T-cell (primary cell): ENCODE data around the gene TPM4. TPM values are rescaled to one million over a fixed set of nuclear protein-coding genes. Genes with fewer than 3 reads are reported as not detected.

Experiments used
- ATAC-seq, 4 experiments: fragments of 200-7000 bp in 3 of 4; fragments of 150-1000 bp in 1 of 4; cut with Tn5 transposase; replicated peaks in 1 of 4; 1 replicate in 3 of 4; 2 replicates in 1 of 4; pipeline ENCODE4 v1.10.0; 2021; ENCODE audit warnings: moderate library complexity in 3 of 4, mild to moderate bottlenecking in 2 of 4, moderate number of reproducible peaks in 1 of 4
- CTCF ChIA-PET, 2 donors: fragments of 300-600 bp; sonication (Branson Sonifier 250); formaldehyde crosslinking; loops; one replicate each; lab custom pipeline; 2022; ENCODE audit warnings: antibody characterized with exemption in 2 of 2; lab: Charles Lee
- POLR2A ChIA-PET, 2 donors: fragments of 300-600 bp; sonication (Branson Sonifier 250); formaldehyde crosslinking; loops; one replicate each; lab custom pipeline; 2022; ENCODE audit warnings: antibody characterized with exemption in 2 of 2; lab: Charles Lee
- DNase-seq, 35 experiments: peaks; one replicate each; pipeline versions ENCODE4 v3.0.0 to v3.0.0-alpha.2; 2013 to 2023
- H3K27ac ChIP-seq: one replicate; pipeline ENCODE4 v1.5.1; 2013; ENCODE audit warnings: low read length
- H3K27me3 ChIP-seq, 2 experiments: replicated peaks in 1 of 2; 1 replicate in 1 of 2; 2 replicates in 1 of 2; pipeline versions ENCODE4 v1.6.1 to v1.7.0; 2013; ENCODE audit warnings: low read length in 1 of 2, mixed read lengths in 1 of 2; ENCODE audit not compliant: control insufficient read depth in 2 of 2, insufficient read depth in 2 of 2; ENCODE audit errors: extremely low read depth in 1 of 2
- H3K36me3 ChIP-seq, 2 donors: 1 replicate in 1 of 2; 2 replicates in 1 of 2; pipeline versions ENCODE4 v1.6.1 to v1.7.0; 2013; ENCODE audit warnings: low read length in 1 of 2; ENCODE audit not compliant: control insufficient read depth in 2 of 2, insufficient read depth in 1 of 2; ENCODE audit errors: extremely low read depth in 1 of 2
- H3K4me1 ChIP-seq, 2 experiments: 1 replicate in 1 of 2; 2 replicates in 1 of 2; pipeline versions ENCODE4 v1.6.1 to v1.7.0; 2013; ENCODE audit warnings: low read length in 2 of 2, mixed read lengths in 1 of 2; ENCODE audit not compliant: insufficient read depth in 2 of 2, control insufficient read depth in 1 of 2; ENCODE audit errors: extremely low read depth in 1 of 2
- H3K4me3 ChIP-seq, 2 donors: 1 replicate in 1 of 2; 2 replicates in 1 of 2; pipeline versions ENCODE4 v1.5.1 to v1.7.0; 2013; ENCODE audit warnings: mild to moderate bottlenecking in 2 of 2, low read length in 1 of 2, moderate library complexity in 1 of 2; ENCODE audit not compliant: control insufficient read depth in 1 of 2; ENCODE audit errors: extremely low read depth in 1 of 2
- H3K9me3 ChIP-seq: 2 replicates; pipeline ENCODE4 v1.7.0; 2013
- H3K27ac Mint-ChIP-seq, 2 donors: one replicate each; pipeline ENCODE4 v1.8.0; 2020 to 2021; ENCODE audit warnings: mild to moderate bottlenecking in 2 of 2, mixed read lengths in 2 of 2
- H3K27me3 Mint-ChIP-seq, 2 donors: one replicate each; pipeline ENCODE4 v1.8.0; 2021 to 2022; ENCODE audit warnings: mixed read lengths in 2 of 2
- H3K36me3 Mint-ChIP-seq: one replicate; pipeline ENCODE4 v1.8.0; 2021; ENCODE audit warnings: mixed read lengths
- H3K4me1 Mint-ChIP-seq, 3 donors: one replicate each; pipeline ENCODE4 v1.8.0; 2020 to 2022; ENCODE audit warnings: mixed read lengths in 3 of 3, mild to moderate bottlenecking in 1 of 3
- H3K4me3 Mint-ChIP-seq, 3 donors: one replicate each; pipeline ENCODE4 v1.8.0; 2020 to 2022; ENCODE audit warnings: mild to moderate bottlenecking in 3 of 3, mixed read lengths in 3 of 3, moderate library complexity in 3 of 3
- H3K9me3 Mint-ChIP-seq, 3 donors: one replicate each; pipeline ENCODE4 v1.8.0; 2020 to 2022; ENCODE audit warnings: mixed read lengths in 3 of 3
- WGBS: methylation state at CpG from one replicate; pipeline ENCODE4 v1.1.5; 2013; ENCODE audit warnings: missing lambda C conversion rate; ENCODE audit not compliant: insufficient coverage; 5-methylcytosine and 5-hydroxymethylcytosine counted together
- total RNA-seq, 35 experiments: library from RNA in 6 of 35; stranded (reverse) in 6 of 35; fragments of 120-200 nt in 1 of 35; gene quantifications; one replicate each; pipeline versions ENCODE4 v1.2.1 to v1.2.4 and lab custom pipeline; 2013 to 2026

Gene TPM4
- total RNA-seq, 5 donors from 2014 or later (not counting 1 experiment from before 2014, with no cell fraction given) = 83.6 to 189 (median 99.5) TPM

DNA sequence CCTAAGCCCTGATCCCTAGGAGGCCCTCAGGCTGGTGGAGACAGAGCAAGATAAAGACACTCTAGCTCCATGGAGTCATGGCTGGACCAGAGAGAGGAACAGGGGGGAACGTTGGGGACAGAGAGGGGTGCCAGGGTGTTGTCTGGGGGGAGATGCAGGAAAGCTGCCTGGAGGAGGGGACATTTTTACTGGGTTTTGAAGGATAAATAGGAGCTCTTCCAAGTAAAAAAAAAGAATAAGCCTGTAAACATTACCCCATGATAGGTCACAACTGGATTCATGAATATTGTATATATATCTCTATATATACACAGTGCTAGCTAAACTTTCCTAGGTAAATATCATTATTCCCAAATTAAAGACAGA is 67.9 kb downstream of the TPM4 start:
- Histone ChIP-seq H3K4me1 (peaks cover 2 to 78% of the 10 kb centered on the region in 2 experiments), H3K27me3 (no peaks in the 10 kb centered on the region), H3K36me3 (peaks cover 0 to 12% of the 10 kb centered on the region in 2 donors), H3K9me3 (no peaks in the 10 kb centered on the region), H3K27ac (peak overlapping the region; percentile 82), H3K4me3 (peak overlapping the region; percentile 66 to 72)
- no peaks in the 10 kb centered on the region for H3K27me3 Mint-ChIP-seq
- peaks cover 33 to 62% (median 41%) of the 10 kb centered on the region in 3 donors for H3K4me1 Mint-ChIP-seq
- ChIA-PET POLR2A (interaction anchor here (0.6 to 0.7 kb wide), 5 partner anchors 41 to 682 kb away, joined by 3 to 6 read pairs (median 4); partner anchors contain the start of gene FAM32A (in 1 of the 2)), CTCF (interaction anchor here in 1 of 2 donors (0.6 to 1.9 kb wide), 6 partner anchors 30 to 242 kb away, joined by 3 to 7 read pairs (median 4); partner anchors contain the start of gene FAM32A)
- H3K4me3 Mint-ChIP-seq = peak overlapping the region; percentile 93 to 99 (median 94)
- peak overlapping the region; percentile 95 to 98 for H3K27ac Mint-ChIP-seq
- peak in 2 of 4 experiments; percentile 6 to 7 for ATAC-seq
- no peaks in the 10 kb centered on the region for H3K9me3 Mint-ChIP-seq
- DNase-seq = no peak
- WGBS = 0% methylated on average over 1 of the region's 1 CpG
- peaks cover 10% of the 10 kb centered on the region for H3K36me3 Mint-ChIP-seq

DNA sequence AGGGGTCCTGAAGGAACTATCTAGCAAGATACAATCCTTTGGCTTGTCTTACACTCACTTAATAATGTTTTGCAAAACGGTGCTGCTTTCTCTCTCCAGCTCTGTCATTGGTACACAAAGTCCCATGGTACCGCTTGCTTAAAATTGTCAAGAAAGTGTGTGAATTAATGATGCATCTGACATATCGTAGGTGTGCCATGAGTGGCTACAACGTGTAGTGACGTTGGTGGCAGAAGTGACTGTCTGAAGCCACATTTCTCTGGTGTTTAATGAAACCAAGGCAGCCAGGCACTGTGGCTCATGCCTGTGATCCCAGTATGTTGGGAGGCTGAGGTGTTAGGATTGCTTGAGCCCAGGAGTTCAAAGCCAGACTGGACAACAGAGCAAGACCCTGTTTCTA is 69.8 kb downstream of the TPM4 start:
- H3K27me3 ChIP-seq = no peaks in the 10 kb centered on the region
- peaks cover 0 to 24% of the 10 kb centered on the region in 2 donors for H3K36me3 ChIP-seq
- no peak overlapping the region for H3K4me3 ChIP-seq
- no peak for DNase-seq
- Mint-ChIP-seq H3K36me3 (peaks cover 12% of the 10 kb centered on the region), H3K4me1 (peaks cover 29 to 50% (median 35%) of the 10 kb centered on the region in 3 donors), H3K4me3 (peak overlapping the region; percentile 49 to 99 (median 50)), H3K9me3 (no peaks in the 10 kb centered on the region), H3K27ac (peak overlapping the region; percentile 31 to 77), H3K27me3 (no peaks in the 10 kb centered on the region)
- ATAC-seq = no peak
- H3K4me1 ChIP-seq = peaks cover 2 to 62% of the 10 kb centered on the region in 2 experiments
- ChIA-PET POLR2A (interaction anchor here (0.6 to 0.7 kb wide), 2 partner anchors 10 to 115 kb away, joined by 4 to 5 read pairs; no protein-coding TSS in a partner anchor), CTCF (interaction anchor here in 1 of 2 donors (0.6 kb wide), 1 partner anchor 10 kb away, joined by 4 read pairs; no protein-coding TSS in a partner anchor)
- H3K9me3 ChIP-seq = no peaks in the 10 kb centered on the region
- WGBS = 59% methylated on average over 5 of the region's 5 CpGs
- no peak overlapping the region for H3K27ac ChIP-seq

DNA sequence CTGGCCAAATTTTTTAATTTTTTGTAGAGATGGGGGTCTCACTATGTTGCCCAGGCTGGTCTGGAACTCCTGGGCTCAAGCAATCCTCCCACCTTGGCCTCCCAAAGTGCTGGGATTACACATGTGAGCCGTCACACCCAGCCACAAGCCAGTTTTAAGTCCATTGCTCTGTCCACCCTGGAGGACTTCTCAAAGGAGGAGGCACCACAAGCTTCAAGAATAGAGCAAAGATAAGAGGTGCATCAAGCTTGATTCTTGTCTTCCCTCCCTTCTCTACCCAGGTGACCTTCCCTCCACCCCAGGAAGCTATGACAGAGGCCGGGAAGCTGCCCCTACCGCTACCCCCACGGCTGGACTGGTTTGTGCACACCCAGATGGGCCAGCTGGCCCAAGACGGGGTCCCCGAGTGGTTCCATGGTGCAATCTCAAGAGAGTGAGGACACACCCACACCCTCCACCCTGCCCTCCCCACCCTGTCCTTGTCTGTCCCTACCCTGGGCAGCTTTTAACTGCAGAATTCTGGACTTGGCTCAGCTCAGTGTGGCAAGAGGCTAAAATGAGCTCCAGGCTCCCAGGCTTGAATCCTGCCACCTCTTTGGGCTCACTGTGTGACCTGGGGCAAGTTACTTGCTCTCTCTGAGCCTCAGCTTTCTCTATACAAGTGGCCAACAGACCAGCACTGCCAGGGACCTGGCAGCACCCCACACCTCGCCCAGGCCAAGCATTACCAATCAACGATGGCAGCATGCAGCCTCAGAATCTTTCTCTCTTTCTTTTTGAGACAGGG is 72.3 kb downstream of the TPM4 start:
- POLR2A ChIA-PET = interaction anchor here in 1 of 2 donors (0.7 kb wide), 1 partner anchor 20 kb away, joined by 3 read pairs; no protein-coding TSS in a partner anchor
- Mint-ChIP-seq H3K27ac (peak overlapping the region in 1 of 2 donors; percentile 16), H3K4me1 (peaks cover 19 to 33% (median 21%) of the 10 kb centered on the region in 3 donors), H3K4me3 (no peak overlapping the region), H3K36me3 (peaks cover 20% of the 10 kb centered on the region), H3K9me3 (no peaks in the 10 kb centered on the region), H3K27me3 (no peaks in the 10 kb centered on the region)
- H3K9me3 ChIP-seq = no peaks in the 10 kb centered on the region
- H3K27me3 ChIP-seq = no peaks in the 10 kb centered on the region
- peak overlapping the region; percentile 10 for H3K27ac ChIP-seq
- DNase-seq (no peak), ATAC-seq (no peak)
- H3K4me1 ChIP-seq = peaks cover 2 to 43% of the 10 kb centered on the region in 2 experiments
- CTCF ChIA-PET = no interaction called here
- WGBS = 85% methylated on average over 7 of the region's 8 CpGs
- no peak overlapping the region for H3K4me3 ChIP-seq
- H3K36me3 ChIP-seq = peaks cover 4 to 46% of the 10 kb centered on the region in 2 donors

Other genes starting within 250 kb of the TPM4 start
- gene CYP4F2, start 178.4 kb upstream of the TPM4 start, total RNA-seq = under 1 TPM in 1 of 5 donors, not detected in 4; 0.29 TPM
- gene CYP4F11, start 142.0 kb upstream of the TPM4 start, total RNA-seq = under 1 TPM in 2 of 5 donors, not detected in 3; 0.15 to 0.16 TPM
- not detected for gene OR10H4, start 127.5 kb upstream of the TPM4 start, total RNA-seq
- 10 to 100 TPM; 67.0 to 84.5 (median 71.7) TPM for gene RAB8A, start 35.4 kb downstream of the TPM4 start, total RNA-seq
- gene HSH2D, start 67.2 kb downstream of the TPM4 start, total RNA-seq = 10 to 100 TPM; 23.5 to 37.0 (median 28.5) TPM
- not detected for gene CIB3, start 97.0 kb downstream of the TPM4 start, total RNA-seq
- 10 to 100 TPM; 42.1 to 60.6 (median 53.3) TPM for gene FAM32A, start 108.9 kb downstream of the TPM4 start, total RNA-seq
- 100 to 1,000 TPM in 4 of 5 donors, 10 to 100 TPM in 1; 94.9 to 171 (median 133) TPM for gene AP1M1, start 121.4 kb downstream of the TPM4 start, total RNA-seq
- gene KLF2, start 248.3 kb downstream of the TPM4 start, total RNA-seq = 100 to 1,000 TPM; 612 to 721 (median 621) TPM